Right lobe of liver (tissue), 4 donors: ENCODE results near the gene TREH.

Source experiments
- POLR2A ChIP-seq: fragments of 450-650 bp; IDR thresholded peaks from one replicate; pipeline ENCODE4 v1.6.1; 2017; ENCODE audit warnings: antibody characterized with exemption, mild to moderate bottlenecking
- TF ChIP-seq, protein P1 (sequence below), 4 donors: fragments of 200-600 bp in 3 of 4; fragments of 450-650 bp in 1 of 4; IDR thresholded peaks; one replicate each; pipeline versions ENCODE4 v1.5.1 to v1.8.0; 2016 to 2022; ENCODE audit warnings: antibody characterized with exemption in 4 of 4, mild to moderate bottlenecking in 2 of 4
- donor health status: DM: no; HTN: no; CAD: no.
- donor health status: DM: no; HTN: no; CAD: no.
- donor health status: DM: no; HTN: yes; CAD: no.

DNA sequence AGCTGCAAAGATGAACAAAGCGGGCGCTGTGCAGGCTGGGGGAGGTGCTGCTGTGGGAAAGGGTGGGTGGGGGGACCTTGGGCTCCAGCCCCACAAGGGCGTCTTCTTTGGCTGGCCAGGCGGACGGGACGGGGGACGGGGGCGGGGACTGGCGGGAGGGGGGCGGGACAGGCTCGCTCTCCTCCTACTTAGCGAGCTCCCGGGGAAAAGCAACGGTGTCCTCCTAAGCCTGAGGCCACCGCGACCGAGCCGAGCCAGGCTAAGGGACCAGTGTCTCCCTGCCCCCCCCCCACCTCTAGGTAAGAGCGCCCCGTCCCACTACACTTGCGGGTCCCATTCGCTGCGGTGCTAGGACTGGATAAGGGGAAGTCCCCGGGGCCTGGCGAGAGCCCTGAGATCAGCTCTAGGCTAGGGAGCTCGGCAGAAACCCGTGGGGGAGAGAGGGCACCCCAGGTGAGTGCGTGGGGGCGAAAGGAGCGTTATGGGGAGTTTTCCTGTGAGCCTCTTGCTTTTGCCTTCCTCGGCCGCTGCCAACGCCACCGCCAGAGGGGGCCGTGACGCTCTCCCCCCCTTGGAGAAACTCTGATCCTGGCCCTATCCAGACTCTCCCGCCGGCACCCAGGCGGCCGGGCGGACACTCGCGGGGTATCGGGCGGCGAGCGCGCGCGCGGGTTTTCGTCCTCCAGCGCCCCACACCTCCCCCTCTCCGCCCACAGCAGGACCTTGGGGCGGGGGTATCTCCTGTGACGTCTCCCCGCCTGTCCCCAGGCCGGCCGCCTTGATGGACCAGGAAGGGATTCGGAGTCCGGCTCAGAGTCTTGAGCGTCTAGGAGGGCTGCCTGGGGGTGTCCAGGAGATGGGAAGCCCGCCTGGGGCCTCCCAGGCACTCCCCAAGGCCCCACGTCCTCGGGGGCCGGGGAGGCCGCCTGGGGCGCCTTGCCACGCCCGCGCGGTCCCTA, 71.8 kb downstream of the TREH start, which contains the start of gene PHLDB1:
- TF ChIP-seq, protein P1, sequence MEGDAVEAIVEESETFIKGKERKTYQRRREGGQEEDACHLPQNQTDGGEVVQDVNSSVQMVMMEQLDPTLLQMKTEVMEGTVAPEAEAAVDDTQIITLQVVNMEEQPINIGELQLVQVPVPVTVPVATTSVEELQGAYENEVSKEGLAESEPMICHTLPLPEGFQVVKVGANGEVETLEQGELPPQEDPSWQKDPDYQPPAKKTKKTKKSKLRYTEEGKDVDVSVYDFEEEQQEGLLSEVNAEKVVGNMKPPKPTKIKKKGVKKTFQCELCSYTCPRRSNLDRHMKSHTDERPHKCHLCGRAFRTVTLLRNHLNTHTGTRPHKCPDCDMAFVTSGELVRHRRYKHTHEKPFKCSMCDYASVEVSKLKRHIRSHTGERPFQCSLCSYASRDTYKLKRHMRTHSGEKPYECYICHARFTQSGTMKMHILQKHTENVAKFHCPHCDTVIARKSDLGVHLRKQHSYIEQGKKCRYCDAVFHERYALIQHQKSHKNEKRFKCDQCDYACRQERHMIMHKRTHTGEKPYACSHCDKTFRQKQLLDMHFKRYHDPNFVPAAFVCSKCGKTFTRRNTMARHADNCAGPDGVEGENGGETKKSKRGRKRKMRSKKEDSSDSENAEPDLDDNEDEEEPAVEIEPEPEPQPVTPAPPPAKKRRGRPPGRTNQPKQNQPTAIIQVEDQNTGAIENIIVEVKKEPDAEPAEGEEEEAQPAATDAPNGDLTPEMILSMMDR (IDR thresholded peaks at IDR 0.05) = peak; percentile 18 to 39 (median 39)
- no peak for TF ChIP-seq POLR2A
